NOMO-1 treated with DMSO at 0.1 percent for 48 hours (cell line): ENCODE measurements around the gene ADARB1.

Experiments used
- DNase-seq: peaks from one replicate; lab custom pipeline; 2025; ENCODE audit not compliant: unreplicated experiment; lab: John Stamatoyannopoulos, UW

ADARB1 gene

GRCh38 chr21:45037986-45038385, 36.4 kb upstream of the ADARB1 start:
- DNase-seq, result no peak

GRCh38 chr21:45039317-45040156, 34.8 kb upstream of the ADARB1 start:
- no peak for DNase-seq

GRCh38 chr21:45040157-45040711, 34.1 kb upstream of the ADARB1 start:
- DNase-seq, result no peak

- DNase-seq, result no peak
Measured at GRCh38 chr21:45040739-45041138, 33.6 kb upstream of the ADARB1 start.

GRCh38 chr21:45041351-45041805, 33.0 kb upstream of the ADARB1 start:
- DNase-seq, result peak; percentile 51

- no peak for DNase-seq
Measured at GRCh38 chr21:45041984-45042663, 32.3 kb upstream of the ADARB1 start.

- DNase-seq, result no peak
Measured at GRCh38 chr21:45042664-45043161, 31.7 kb upstream of the ADARB1 start.

- DNase-seq, result no peak
Measured at GRCh38 chr21:45043541-45044020, 30.8 kb upstream of the ADARB1 start.

GRCh38 chr21:45045481-45045880, 28.9 kb upstream of the ADARB1 start:
- DNase-seq, result no peak

GRCh38 chr21:45047257-45047656, 27.1 kb upstream of the ADARB1 start:
- no peak for DNase-seq

GRCh38 chr21:45048026-45048698, 26.2 kb upstream of the ADARB1 start:
- no peak for DNase-seq

- no peak for DNase-seq
Measured at GRCh38 chr21:45048968-45049367, 25.4 kb upstream of the ADARB1 start.

GRCh38 chr21:45049714-45050344, 24.6 kb upstream of the ADARB1 start:
- no peak for DNase-seq

- DNase-seq, result no peak
Measured at GRCh38 chr21:45050345-45050796, 24.0 kb upstream of the ADARB1 start.

- DNase-seq, result no peak
Measured at GRCh38 chr21:45050797-45051489, 23.4 kb upstream of the ADARB1 start.

- DNase-seq, result no peak
Measured at GRCh38 chr21:45051580-45052434, 22.6 kb upstream of the ADARB1 start.

GRCh38 chr21:45052960-45053359, 21.4 kb upstream of the ADARB1 start:
- no peak for DNase-seq

GRCh38 chr21:45053561-45054226, 20.7 kb upstream of the ADARB1 start:
- DNase-seq, result no peak
